ENCODE measurements around the gene RCVRN. TPM values are rescaled to one million over a fixed set of nuclear protein-coding genes. Genes with fewer than 3 reads are reported as not detected.
A peak's percentile ranks its signal among the peaks of the same experiment; 100 is the strongest.

The RCVRN gene
- total RNA-seq, 1 experiment from 2014 or later, result not detected

GRCh38 chr17:9926150-9926804 is 21.2 kb upstream of the RCVRN start:
- Histone ChIP-seq H3K18ac (ENCODE audit: insufficient read length, low read depth, low read length) (no peak overlapping the region), H3K27me3 (ENCODE audit: insufficient read depth, low read length) (no peaks in the 10 kb centered on the region), H3K4ac (ENCODE audit: low read depth, low read length) (no peak overlapping the region), H2BK12ac (ENCODE audit: insufficient read length, low read depth, low read length) (no peak overlapping the region), H2BK120ac (ENCODE audit: low read depth, low read length, poor library complexity, severe bottlenecking) (no peak overlapping the region), H4K91ac (ENCODE audit: insufficient read length, low read depth, low read length) (no peak overlapping the region), H2BK5ac (ENCODE audit: insufficient read length, low read length) (no peak overlapping the region), H3K4me1 (ENCODE audit: insufficient read depth, low read length) (no peaks in the 10 kb centered on the region), H3K23ac (ENCODE audit: insufficient read length, low read depth, low read length) (no peak overlapping the region), H3K14ac (ENCODE audit: insufficient read depth, low read length) (0 out of 2 replicates have a peak overlapping the region, but pooled peaks have one; percentile 6), H2AK5ac (ENCODE audit: insufficient read length, low read length) (no peak overlapping the region), H3K9ac (ENCODE audit: extremely low read depth, insufficient read length, low read length) (no peak overlapping the region), H3K79me2 (ENCODE audit: insufficient read depth, low read length) (no peaks in the 10 kb centered on the region), H3K4me2 (ENCODE audit: insufficient read depth, insufficient read length, low read length) (no peak overlapping the region), H3K9me3 (ENCODE audit: control insufficient read depth, low read depth, low read length) (no peaks in the 10 kb centered on the region), H2BK20ac (ENCODE audit: low read depth, low read length, poor library complexity, severe bottlenecking) (no peak overlapping the region), H4K20me1 (ENCODE audit: control insufficient read depth, insufficient read depth, insufficient read length) (no peaks in the 10 kb centered on the region), H3T11ph (ENCODE audit: low read length) (no peak overlapping the region), H3K79me1 (ENCODE audit: insufficient read depth, low read depth, low read length, poor library complexity, severe bottlenecking) (no peaks in the 10 kb centered on the region), H3K23me2 (ENCODE audit: insufficient read length, low read depth, low read length, poor library complexity, severe bottlenecking) (no peaks in the 10 kb centered on the region), H4K5ac (ENCODE audit: insufficient read length, low read depth, low read length) (no peak overlapping the region), H4K8ac (replicated peaks; ENCODE audit: insufficient read length, low read depth, low read length) (no peak overlapping the region), H3K27ac (ENCODE audit: insufficient read length, low read depth, low read length) (no peak overlapping the region), H3K56ac (ENCODE audit: insufficient read length, low read depth, low read length) (no peak overlapping the region), H2BK15ac (ENCODE audit: low read depth, low read length) (no peak overlapping the region), H2AFZ (ENCODE audit: low read length) (no peak overlapping the region)
- Mint-ChIP-seq H3K4me1 (peaks cover 5 to 19% of the 10 kb centered on the region in 2 experiments), H3K27me3 (ENCODE audit: low read depth) (peaks cover 2% of the 10 kb centered on the region; the same call in 1 of the 2 replicates), H3K4me3 (no peak overlapping the region), H3K36me3 (ENCODE audit: insufficient read depth in 1 of 3, low read depth in 3 of 3) (no peaks in the 10 kb centered on the region), H3K27ac (peak overlapping the region in 1 of 3 experiments; percentile 77; a peak in 2 of 7 replicates), H3K9me3 (no peaks in the 10 kb centered on the region; a peak in 1 of 5 replicates)
- TF ChIP-seq, protein P1, sequence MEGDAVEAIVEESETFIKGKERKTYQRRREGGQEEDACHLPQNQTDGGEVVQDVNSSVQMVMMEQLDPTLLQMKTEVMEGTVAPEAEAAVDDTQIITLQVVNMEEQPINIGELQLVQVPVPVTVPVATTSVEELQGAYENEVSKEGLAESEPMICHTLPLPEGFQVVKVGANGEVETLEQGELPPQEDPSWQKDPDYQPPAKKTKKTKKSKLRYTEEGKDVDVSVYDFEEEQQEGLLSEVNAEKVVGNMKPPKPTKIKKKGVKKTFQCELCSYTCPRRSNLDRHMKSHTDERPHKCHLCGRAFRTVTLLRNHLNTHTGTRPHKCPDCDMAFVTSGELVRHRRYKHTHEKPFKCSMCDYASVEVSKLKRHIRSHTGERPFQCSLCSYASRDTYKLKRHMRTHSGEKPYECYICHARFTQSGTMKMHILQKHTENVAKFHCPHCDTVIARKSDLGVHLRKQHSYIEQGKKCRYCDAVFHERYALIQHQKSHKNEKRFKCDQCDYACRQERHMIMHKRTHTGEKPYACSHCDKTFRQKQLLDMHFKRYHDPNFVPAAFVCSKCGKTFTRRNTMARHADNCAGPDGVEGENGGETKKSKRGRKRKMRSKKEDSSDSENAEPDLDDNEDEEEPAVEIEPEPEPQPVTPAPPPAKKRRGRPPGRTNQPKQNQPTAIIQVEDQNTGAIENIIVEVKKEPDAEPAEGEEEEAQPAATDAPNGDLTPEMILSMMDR (conservative IDR thresholded peaks at IDR 0.05), result no peak
- DNase-seq, result no peak
- no CpG with 5 or more reads among the region's 21 CpGs for WGBS (ENCODE audit: extremely low coverage, insufficient read length, low lambda C conversion rate)

All from H9 (cell line).